ENCODE data around the gene MAPK9.
"Not testable (repeated sequence)": the region's sequence is repeated elsewhere in the genome, so short reads cannot be mapped to it uniquely, and the experiment has no call there.

Gene MAPK9

GRCh38 chr5:180235077-180235476 is 56.8 kb downstream of the MAPK9 start:
- no peak for DNase-seq (ENCODE audit: low read depth)

GRCh38 chr5:180234271-180234670 is 57.6 kb downstream of the MAPK9 start:
- DNase-seq (ENCODE audit: low read depth) = no peak

- no peak for DNase-seq (ENCODE audit: low read depth)
Measured at GRCh38 chr5:180233729-180234128, 58.2 kb downstream of the MAPK9 start.

GRCh38 chr5:180230017-180230416 is 61.9 kb downstream of the MAPK9 start:
- no peak for DNase-seq (ENCODE audit: low read depth)

- no peak for DNase-seq (ENCODE audit: low read depth)
Measured at GRCh38 chr5:180222056-180222455, 69.8 kb downstream of the MAPK9 start.

- no peak for DNase-seq (ENCODE audit: low read depth)
Measured at GRCh38 chr5:180217797-180218196, 74.1 kb downstream of the MAPK9 start.

GRCh38 chr5:180216646-180217171 is 75.2 kb downstream of the MAPK9 start:
- DNase-seq (ENCODE audit: low read depth) = no peak

GRCh38 chr5:180215783-180216630 is 75.9 kb downstream of the MAPK9 start:
- no peak for DNase-seq (ENCODE audit: low read depth)

- no peak for DNase-seq (ENCODE audit: low read depth)
Measured at GRCh38 chr5:180214870-180215770, 76.8 kb downstream of the MAPK9 start.

- DNase-seq (ENCODE audit: low read depth) = no peak
Measured at GRCh38 chr5:180213657-180214207, 78.2 kb downstream of the MAPK9 start.

GRCh38 chr5:180213256-180213600 is 78.7 kb downstream of the MAPK9 start:
- no peak for DNase-seq (ENCODE audit: low read depth)

- no peak for DNase-seq (ENCODE audit: low read depth)
Measured at GRCh38 chr5:180212363-180213255, 79.3 kb downstream of the MAPK9 start.

- no peak for DNase-seq (ENCODE audit: low read depth)
Measured at GRCh38 chr5:180211761-180212035, 80.2 kb downstream of the MAPK9 start.

GRCh38 chr5:180210961-180211760 is 80.7 kb downstream of the MAPK9 start:
- DNase-seq (ENCODE audit: low read depth) = no peak

- DNase-seq (ENCODE audit: low read depth) = not testable (repeated sequence)
Measured at GRCh38 chr5:180210077-180210476, 81.8 kb downstream of the MAPK9 start.

GRCh38 chr5:180209137-180209581 is 82.7 kb downstream of the MAPK9 start, which contains the start of gene RASGEF1C:
RASGEF1C (minus strand) TSS chr5:180209211; CDS start chr5:180138052, 71,159 bp downstream.
- peak; percentile 33 for DNase-seq (ENCODE audit: low read depth)

GRCh38 chr5:180208435-180209081 is 83.3 kb downstream of the MAPK9 start:
- DNase-seq (ENCODE audit: low read depth) = peak; percentile 12

- no peak for DNase-seq (ENCODE audit: low read depth)
Measured at GRCh38 chr5:180208038-180208434, 83.8 kb downstream of the MAPK9 start.

- no peak for DNase-seq (ENCODE audit: low read depth)
Measured at GRCh38 chr5:180207593-180207992, 84.3 kb downstream of the MAPK9 start.

GRCh38 chr5:180206993-180207392 is 84.9 kb downstream of the MAPK9 start:
- DNase-seq (ENCODE audit: low read depth) = no peak

Measured in CMK (cell line).